GM19463 (cell line): ENCODE data around the gene COL8A1.
"Not testable (repeated sequence)": the region's sequence is repeated elsewhere in the genome, so short reads cannot be mapped to it uniquely, and the experiment has no call there.

Experiments used
- ATAC-seq: cut with Tn5 transposase; IDR thresholded peaks from one replicate; pipeline ENCODE4 v1.9.1; 2021; ENCODE audit warnings: mild to moderate bottlenecking, moderate library complexity; ENCODE audit not compliant: unreplicated experiment

Gene COL8A1

GRCh38 chr3:99638167-99638948 is at the start of gene COL8A1:
TSS of gene COL8A1 (plus strand) at chr3:99638594. CDS start at chr3:99790683, 152,089 bp downstream.
- ATAC-seq: no peak

GRCh38 chr3:99589168-99589567 is 49.2 kb upstream of the COL8A1 start:
- not testable (repeated sequence) for ATAC-seq

GRCh38 chr3:99599894-99600293 is 38.5 kb upstream of the COL8A1 start:
- ATAC-seq: no peak

DNA sequence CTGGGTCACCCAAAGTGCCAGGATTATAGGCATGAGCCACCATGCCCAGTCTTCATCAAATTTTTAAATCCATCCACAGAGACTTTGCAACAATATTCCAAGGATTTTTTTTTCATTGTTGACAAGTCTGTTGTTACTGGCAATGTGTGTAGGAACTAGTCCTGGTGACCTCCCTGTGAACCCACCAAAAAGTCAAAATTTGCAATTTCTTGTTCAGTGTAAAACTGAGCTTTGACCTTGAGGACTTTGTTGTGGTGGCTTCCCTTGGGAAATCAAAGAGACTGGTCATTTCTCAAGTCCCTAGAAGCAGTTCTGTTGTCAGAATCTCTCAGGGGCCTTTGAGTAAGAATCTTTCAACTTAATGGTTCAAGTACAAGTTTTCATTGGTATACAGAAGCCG is 36.9 kb upstream of the COL8A1 start:
- ATAC-seq: no peak

GRCh38 chr3:99602183-99602582 is 36.2 kb upstream of the COL8A1 start:
- no peak for ATAC-seq

GRCh38 chr3:99607151-99607550 is 31.2 kb upstream of the COL8A1 start:
- ATAC-seq: peak; percentile 90

DNA sequence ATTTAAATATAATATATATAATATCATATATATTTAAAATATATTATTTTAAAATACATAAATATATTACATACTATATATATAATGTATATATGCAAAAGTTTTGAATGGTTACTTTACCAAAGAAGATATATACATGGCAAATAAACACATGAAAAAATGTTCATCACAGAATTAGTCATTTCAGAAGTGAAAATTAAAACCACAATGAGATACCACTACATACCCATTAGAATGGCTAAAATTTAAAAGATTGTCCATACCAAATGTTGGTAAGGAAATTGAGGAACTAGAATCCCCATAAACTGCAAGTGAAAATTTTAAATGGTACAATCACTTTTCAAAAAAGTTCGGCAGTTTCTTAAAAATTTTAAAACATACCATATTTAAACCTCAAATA is 23.6 kb upstream of the COL8A1 start:
- ATAC-seq: no peak

- ATAC-seq: no peak
Measured at GRCh38 chr3:99620077-99620767, 18.2 kb upstream of the COL8A1 start.

DNA sequence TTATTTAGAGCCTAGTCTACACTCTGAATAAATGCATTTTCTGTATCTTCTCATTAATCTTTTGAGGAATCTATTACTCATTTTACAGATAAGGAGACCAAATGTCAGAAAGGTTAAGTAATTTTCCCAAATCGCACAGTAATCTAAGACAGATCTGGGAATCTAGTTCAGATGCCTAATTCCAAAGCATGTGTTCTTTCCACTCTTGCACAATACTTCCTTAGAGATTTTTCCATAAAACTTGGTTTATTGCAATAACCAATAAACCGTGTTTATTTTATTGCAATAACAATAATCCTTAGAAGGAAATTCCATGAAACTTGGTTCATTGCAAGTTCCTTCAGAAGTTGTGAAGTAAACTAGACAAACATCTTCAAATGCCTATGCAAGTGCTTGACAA is 17.4 kb upstream of the COL8A1 start:
- no peak for ATAC-seq

DNA sequence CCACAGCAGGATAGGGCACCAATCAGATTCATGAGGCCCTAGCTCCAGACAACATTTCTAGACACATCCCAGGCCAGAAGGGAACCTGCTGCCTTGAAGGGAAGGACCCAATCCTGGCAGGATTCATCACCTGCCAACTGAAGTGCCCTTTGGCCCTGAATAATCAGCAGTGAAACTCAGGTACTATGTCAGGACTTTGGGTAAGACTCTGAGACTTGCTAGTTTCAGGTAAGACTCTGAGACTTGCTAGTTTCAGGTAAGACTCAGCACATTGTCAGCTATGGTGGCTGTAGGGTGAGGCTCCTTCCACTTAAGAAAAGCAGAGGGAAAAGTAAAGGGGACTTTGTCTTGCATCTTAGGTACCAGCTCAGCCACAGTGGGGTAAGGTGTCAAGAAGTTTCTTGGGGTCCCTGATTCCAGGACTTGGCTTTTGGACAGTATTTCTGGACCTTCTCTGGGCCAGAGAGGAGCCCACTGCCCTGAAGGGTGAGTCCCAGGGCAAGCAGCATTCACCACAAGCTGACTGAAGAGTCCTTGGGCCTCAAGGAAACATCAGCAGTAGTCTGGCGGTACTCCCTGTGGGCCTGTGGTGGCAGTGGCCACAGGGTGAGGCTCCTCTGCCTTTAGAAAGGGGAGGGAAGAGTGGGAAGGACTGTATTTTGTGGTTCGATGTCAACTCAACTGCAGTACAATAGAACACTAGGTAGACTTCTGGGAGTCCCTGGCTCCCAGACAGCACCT is 13.7 kb upstream of the COL8A1 start:
- peak; percentile 30 for ATAC-seq

DNA sequence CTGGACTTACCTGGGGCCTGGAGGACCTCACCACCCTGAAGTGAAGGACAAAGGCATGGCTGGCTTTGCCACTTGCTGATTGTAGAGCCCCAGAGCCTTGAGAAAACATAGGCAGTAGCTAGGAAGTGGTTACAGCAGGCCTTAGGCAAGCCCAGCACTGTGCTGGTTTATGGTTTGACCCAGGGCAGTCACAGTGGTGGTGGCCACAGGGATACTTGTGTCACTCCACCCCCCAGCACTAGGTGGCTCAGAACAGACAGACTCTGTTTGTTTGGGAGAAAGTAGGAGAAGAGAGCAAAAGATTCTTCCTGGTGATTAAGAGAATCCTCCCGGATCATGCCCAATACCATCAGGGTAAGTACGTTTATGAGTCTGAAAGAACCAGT is 13.2 kb upstream of the COL8A1 start:
- ATAC-seq: peak; percentile 27

DNA sequence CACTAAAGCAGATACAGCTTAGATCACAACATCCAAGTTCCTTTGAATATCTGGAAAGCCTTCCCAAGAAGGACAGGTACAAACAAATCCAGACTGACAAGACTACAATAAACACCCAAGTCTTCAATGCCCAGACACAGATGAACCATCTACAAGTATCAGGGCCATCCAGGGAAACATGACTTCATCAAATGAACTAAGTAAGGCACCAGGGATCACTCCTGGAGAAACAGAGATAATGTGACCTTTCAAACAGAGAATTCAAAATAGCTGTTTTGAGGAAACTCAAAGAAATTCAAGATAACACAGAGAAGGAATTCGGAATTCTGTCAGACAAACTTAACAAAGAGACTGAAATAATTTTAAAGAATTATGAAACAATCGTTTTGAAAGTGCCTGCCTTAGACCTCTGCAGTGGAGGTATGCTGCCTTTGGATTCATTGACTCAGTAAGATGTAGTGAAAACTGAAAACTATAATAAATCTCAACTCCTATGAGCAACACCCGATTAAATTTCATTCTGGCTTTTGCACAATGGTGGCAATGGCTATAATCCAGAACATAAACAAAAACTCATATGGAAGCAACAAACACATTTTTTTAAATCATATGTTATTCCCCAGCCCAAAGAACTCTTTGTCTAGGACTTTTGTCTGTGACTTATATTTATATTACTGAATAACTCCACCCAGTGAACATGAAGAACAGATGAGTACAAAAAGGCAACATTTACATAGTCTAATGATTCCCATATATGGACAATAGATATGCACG is 12.6 kb upstream of the COL8A1 start:
- no peak for ATAC-seq

DNA sequence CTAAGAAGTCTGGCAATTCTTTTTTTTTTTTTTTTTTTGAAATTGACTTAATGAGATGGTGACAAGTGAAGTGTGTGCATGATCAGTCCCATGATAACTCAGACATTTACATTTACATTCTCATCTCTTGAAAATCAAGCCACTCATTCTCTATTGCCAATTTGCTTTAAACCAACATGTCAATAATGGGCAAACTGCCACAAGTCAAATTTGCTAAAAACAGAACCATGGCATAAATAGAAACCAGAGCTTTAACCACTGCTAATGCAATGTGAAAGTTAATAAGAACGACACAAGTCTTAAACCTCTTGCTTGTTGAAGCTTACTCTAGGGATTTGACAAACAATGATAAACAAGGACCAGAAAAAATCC is 12.0 kb upstream of the COL8A1 start:
- ATAC-seq: peak; percentile 68

DNA sequence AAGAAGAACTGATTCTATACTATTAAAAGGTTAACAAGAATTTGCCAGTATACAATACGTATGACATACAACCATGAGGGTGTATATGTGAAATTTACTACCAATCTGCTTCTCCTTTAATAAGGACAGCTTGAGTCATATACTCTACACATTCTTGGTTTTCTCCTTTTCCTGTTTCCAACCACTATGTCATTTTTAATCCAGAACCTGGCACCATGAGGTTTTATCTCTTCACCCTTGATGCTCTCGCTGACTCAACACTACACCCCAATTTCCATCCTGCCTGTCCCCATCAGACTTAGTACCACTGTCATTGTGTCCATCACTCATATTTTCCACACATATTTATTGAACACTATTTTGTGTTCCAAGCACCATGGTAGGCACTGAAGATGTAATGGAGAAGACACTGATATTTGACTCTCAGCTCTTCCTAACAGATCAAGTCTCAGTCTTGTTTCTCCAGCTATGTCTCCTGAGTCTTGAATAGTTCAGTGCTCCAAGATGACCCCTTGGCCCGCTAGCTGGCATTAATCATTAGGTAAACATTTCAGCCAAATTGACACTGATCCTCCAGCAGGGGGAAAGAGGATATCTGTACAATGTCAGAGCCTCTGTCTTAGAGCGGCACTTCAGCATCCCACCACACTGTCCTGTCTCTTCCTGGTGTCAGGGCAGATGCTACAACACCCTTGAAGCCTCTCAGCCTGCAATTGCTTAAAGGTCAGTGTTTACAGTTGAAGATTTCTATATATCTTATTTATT is 11.2 kb upstream of the COL8A1 start:
- peak; percentile 6 for ATAC-seq

DNA sequence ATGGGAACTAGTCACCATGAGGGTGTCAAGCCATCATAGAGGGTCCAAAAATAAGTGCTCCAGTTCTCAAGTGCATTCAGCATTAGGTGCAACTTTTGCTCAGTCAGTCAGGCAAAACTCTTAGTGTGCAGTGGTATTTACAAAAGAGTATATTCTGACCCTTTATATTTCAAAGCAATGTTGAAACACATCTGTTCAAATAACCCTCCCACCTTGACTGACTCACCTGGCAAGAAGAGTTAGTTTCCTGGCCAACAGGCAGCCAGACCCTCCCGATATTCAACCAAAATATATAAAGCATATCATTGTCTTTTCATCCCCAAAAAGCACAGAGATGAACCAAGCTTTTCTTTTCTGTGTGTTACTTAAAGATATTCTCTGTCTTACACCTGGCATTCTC is 7.6 kb upstream of the COL8A1 start:
- ATAC-seq: no peak

GRCh38 chr3:99633887-99634558 is 4.4 kb upstream of the COL8A1 start:
- peak; percentile 58 for ATAC-seq

DNA sequence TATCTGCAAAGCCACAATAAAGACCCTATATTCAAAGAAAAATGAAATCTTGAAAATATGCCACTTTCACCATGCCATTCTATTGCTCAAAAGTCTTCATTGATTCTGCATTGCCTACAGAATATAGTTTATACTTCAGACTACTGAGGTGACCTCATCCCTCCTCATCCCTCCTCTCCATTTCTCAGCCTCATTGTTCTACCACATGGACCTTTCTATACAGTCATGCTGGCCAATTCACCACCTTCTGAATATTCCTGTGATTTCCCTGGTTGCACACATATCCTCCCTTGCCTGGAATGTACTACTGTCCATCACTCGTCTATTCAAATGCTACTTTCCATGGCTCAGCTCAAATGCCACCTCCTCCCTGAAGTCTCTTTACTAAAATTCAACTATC is 3.5 kb upstream of the COL8A1 start:
- no peak for ATAC-seq

GRCh38 chr3:99635348-99635747 is 3.0 kb upstream of the COL8A1 start:
- ATAC-seq: no peak

DNA sequence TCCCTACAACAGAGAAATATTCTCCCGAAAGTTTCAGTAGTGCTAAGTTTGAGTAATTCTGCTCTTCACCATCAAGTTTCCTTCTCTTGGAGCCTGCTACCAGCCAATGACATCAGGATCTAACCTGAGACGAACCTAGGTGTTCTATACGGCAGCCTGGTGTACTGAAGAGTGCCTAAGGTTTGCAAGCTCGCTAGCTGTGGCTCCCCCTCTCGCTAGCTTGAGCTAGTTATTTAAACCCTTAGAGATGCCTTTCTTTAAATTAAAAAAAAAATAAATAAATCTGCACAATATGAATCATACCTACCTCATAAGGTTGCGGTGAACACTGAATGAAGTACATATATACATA is 1.4 kb upstream of the COL8A1 start:
- ATAC-seq: no peak
